Suprapubic skin (tissue), 4 donors: Measurements from ENCODE around the gene PCDHA1. TPM values are rescaled to one million over a fixed set of nuclear protein-coding genes. Genes with fewer than 3 reads are reported as not detected.
A peak's percentile ranks its signal among the peaks of the same experiment; 100 is the strongest.

Source experiments
- DNase-seq, 2 donors: peaks; one replicate each; pipeline ENCODE4 v3.0.0-alpha.2; 2019; ENCODE audit warnings: low spot score in 2 of 2
- H3K27ac ChIP-seq: fragments of 200-600 bp; sonication (generic); one replicate; pipeline ENCODE4 v1.5.1; 2019
- H3K27me3 ChIP-seq: fragments of 200-600 bp; sonication (generic); one replicate; pipeline ENCODE4 v1.5.1; 2019
- H3K36me3 ChIP-seq: fragments of 200-600 bp; sonication (generic); one replicate; pipeline ENCODE4 v1.5.1; 2019
- H3K4me1 ChIP-seq: fragments of 200-600 bp; sonication (generic); one replicate; pipeline ENCODE4 v1.5.1; 2019
- H3K4me3 ChIP-seq: fragments of 200-600 bp; sonication (generic); one replicate; pipeline ENCODE4 v1.5.1; 2019; ENCODE audit warnings: mild to moderate bottlenecking
- H3K9me3 ChIP-seq: fragments of 200-600 bp; sonication (generic); one replicate; pipeline ENCODE4 v1.5.1; 2019
- CTCF ChIP-seq, 2 donors: fragments of 200-600 bp in 1 of 2; fragments of 450-650 bp in 1 of 2; sonication (generic) in 1 of 2; IDR thresholded peaks; one replicate each; pipeline ENCODE4 v1.5.1; 2016 to 2019; ENCODE audit warnings: antibody characterized with exemption in 2 of 2, mild to moderate bottlenecking in 1 of 2, moderate library complexity in 1 of 2
- EP300 ChIP-seq: sonication (generic); formaldehyde crosslinking; IDR thresholded peaks from one replicate; pipeline ENCODE4 v1.6.1; 2017; ENCODE audit warnings: antibody characterized with exemption
- POLR2A ChIP-seq, 2 donors: fragments of 450-650 bp; IDR thresholded peaks; one replicate each; pipeline ENCODE4 v1.6.1; 2017; ENCODE audit warnings: antibody characterized with exemption in 2 of 2, mild to moderate bottlenecking in 2 of 2, moderate library complexity in 2 of 2
- POLR2AphosphoS5 ChIP-seq, 3 donors: sonication (generic); formaldehyde crosslinking; IDR thresholded peaks; one replicate each; pipeline ENCODE4 v1.6.1; 2017; ENCODE audit warnings: antibody characterized with exemption in 3 of 3
- WGBS: methylation state at CpG from one replicate; pipeline ENCODE4 v1.1.5; 2018; 5-methylcytosine and 5-hydroxymethylcytosine counted together
- total RNA-seq, 4 donors: library from RNA; depleted of rRNA; stranded (reverse); fragments of >200 nt; gene quantifications; one replicate each; pipeline ENCODE4 v1.1.0, GENCODE V29; 2016

The PCDHA1 gene
- total RNA-seq, 4 donors from 2014 or later = not detected

DNA sequence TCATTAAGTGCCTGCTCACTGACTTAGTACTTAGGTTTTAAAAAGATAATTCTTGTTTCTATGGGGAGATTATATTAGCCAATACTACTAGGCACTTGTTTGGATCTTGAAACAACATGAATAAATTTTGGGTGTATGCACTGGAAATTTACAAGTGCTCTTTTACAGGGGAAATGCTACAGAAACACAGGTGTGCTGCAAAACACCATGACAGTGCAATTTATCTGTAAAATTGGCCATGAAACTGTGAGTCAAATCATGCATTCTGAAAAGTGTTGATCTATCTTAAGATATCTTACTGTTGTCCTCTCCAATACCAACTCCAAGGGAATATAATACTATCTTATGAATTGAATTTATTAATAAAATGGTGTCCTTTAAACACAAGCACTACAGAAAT is 253.1 kb downstream of the PCDHA1 start:
- Histone ChIP-seq H3K4me3 (no peak overlapping the region), H3K9me3 (no peaks in the 10 kb centered on the region), H3K27ac (no peak overlapping the region), H3K36me3 (no peaks in the 10 kb centered on the region), H3K27me3 (no peaks in the 10 kb centered on the region), H3K4me1 (peaks cover 10% of the 10 kb centered on the region)
- no peak for DNase-seq
- TF ChIP-seq EP300 (no peak), POLR2A (IDR thresholded peaks at IDR 0.05) (no peak), POLR2AphosphoS5 (IDR thresholded peaks at IDR 0.05) (no peak), CTCF (IDR thresholded peaks at IDR 0.05) (no peak)

DNA sequence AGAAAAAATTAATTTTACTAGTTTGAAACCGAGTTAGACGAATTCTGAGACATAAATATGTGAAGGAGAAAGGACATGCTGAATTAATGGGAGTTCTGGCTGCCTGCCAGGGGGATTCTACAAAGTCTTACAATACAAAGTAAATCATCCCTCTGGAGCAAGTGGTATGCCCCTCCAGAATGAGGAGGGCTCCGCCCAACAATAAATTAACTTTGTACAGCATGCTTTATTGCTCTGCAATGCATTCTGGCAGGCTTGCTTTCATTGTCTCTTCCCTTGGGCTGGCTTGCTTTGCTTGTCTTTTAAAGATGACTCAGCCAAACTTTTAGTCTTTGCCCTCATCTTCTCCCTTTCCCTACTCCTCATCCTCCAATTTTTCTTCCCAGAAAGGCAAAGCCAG is 253.6 kb downstream of the PCDHA1 start:
- Histone ChIP-seq H3K27ac (no peak overlapping the region), H3K4me1 (peaks cover 10% of the 10 kb centered on the region), H3K36me3 (no peaks in the 10 kb centered on the region), H3K9me3 (no peaks in the 10 kb centered on the region), H3K4me3 (peak overlapping the region; percentile 38), H3K27me3 (no peaks in the 10 kb centered on the region)
- TF ChIP-seq POLR2AphosphoS5 (IDR thresholded peaks at IDR 0.05) (no peak), CTCF (IDR thresholded peaks at IDR 0.05) (no peak), POLR2A (IDR thresholded peaks at IDR 0.05) (no peak), EP300 (no peak)
- no peak for DNase-seq
- 20% methylated on average over 3 of the region's 3 CpGs for WGBS

- DNase-seq = no peak
- WGBS = 10% methylated on average over 24 of the region's 24 CpGs
- H3K9me3 ChIP-seq = no peaks in the 10 kb centered on the region
- peak overlapping the region; percentile 38 for H3K4me3 ChIP-seq
- peaks cover 10% of the 10 kb centered on the region for H3K4me1 ChIP-seq
- TF ChIP-seq CTCF (IDR thresholded peaks at IDR 0.05) (peak in 1 of 2 donors; percentile 23), POLR2AphosphoS5 (IDR thresholded peaks at IDR 0.05) (no peak), POLR2A (IDR thresholded peaks at IDR 0.05) (no peak)
- H3K27ac ChIP-seq = peak overlapping the region; percentile 8
- no peaks in the 10 kb centered on the region for H3K27me3 ChIP-seq
- no peaks in the 10 kb centered on the region for H3K36me3 ChIP-seq
Measured at GRCh38 chr5:141040093-141040770, 254.3 kb downstream of the PCDHA1 start.

DNA sequence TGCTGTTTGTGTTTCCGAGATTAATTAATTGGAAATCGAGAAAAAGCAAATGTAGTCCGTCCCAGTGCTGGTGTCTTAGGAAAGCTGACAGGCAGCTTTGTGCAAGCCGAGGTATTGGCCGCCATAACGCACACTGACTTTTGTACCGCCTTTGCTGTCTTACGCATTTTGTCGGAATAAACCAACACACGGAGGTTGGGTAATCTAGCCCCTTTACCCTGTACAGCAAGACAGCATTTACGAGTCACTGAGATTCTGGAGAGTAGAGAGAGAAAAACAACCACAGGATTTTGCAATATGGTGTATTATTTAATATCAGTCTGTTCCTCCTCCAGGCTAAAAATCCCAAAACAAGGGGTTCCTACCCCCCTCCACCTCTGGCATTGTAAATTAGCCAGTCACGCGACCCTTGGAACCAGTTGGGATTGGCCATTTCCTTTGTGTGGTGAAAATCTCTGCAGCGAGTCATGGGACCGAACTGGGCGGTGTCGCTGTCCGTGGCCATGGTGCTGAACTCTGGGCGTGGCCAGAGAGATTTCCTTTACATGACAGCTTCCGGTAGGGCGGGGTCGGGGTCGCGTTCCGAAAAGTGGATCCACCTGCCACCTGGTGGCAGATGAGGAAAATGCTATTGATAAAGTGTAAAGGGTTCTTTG is 255.0 kb downstream of the PCDHA1 start:
- TF ChIP-seq POLR2A (IDR thresholded peaks at IDR 0.05) (no peak), POLR2AphosphoS5 (IDR thresholded peaks at IDR 0.05) (peak in 1 of 3 donors; percentile 21), CTCF (IDR thresholded peaks at IDR 0.05) (peak; percentile 32 to 52)
- Histone ChIP-seq H3K27me3 (peaks cover 4% of the 10 kb centered on the region), H3K9me3 (no peaks in the 10 kb centered on the region), H3K36me3 (no peaks in the 10 kb centered on the region), H3K4me3 (peak overlapping the region; percentile 38), H3K27ac (peak overlapping the region; percentile 8), H3K4me1 (peaks cover 10% of the 10 kb centered on the region)
- peak; percentile 90 to 94 for DNase-seq
- WGBS = 4% methylated on average over 25 of the region's 25 CpGs

DNA sequence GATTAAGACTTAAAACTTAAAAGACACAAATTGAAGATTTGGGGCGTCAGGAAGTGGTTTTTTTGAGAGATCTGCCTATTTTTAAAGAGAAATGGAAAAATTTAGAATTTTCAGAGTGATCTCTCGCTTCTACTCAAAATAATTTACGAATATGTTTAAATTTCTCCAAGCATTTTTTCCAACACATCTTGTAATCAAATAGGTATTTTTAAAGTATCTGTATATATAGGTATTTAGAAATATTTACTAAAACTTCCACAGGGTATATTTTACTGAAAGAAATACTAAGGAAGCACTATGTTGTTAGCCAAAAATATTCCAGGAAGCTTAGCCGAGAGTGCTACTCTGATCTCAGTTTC is 255.5 kb downstream of the PCDHA1 start:
- no peaks in the 10 kb centered on the region for H3K36me3 ChIP-seq
- no peak for TF ChIP-seq CTCF (IDR thresholded peaks at IDR 0.05)
- TF ChIP-seq POLR2A (IDR thresholded peaks at IDR 0.05) = no peak
- TF ChIP-seq POLR2AphosphoS5 (IDR thresholded peaks at IDR 0.05) = no peak
- no peak for TF ChIP-seq EP300
- peaks cover 10% of the 10 kb centered on the region for H3K4me1 ChIP-seq
- H3K9me3 ChIP-seq = no peaks in the 10 kb centered on the region
- DNase-seq = no peak
- 19% methylated on average over 4 of the region's 4 CpGs for WGBS
- no peak overlapping the region for H3K27ac ChIP-seq
- no peak overlapping the region for H3K4me3 ChIP-seq
- peaks cover 4% of the 10 kb centered on the region for H3K27me3 ChIP-seq
